ENCODE results near the gene KCNT2.

DNA sequence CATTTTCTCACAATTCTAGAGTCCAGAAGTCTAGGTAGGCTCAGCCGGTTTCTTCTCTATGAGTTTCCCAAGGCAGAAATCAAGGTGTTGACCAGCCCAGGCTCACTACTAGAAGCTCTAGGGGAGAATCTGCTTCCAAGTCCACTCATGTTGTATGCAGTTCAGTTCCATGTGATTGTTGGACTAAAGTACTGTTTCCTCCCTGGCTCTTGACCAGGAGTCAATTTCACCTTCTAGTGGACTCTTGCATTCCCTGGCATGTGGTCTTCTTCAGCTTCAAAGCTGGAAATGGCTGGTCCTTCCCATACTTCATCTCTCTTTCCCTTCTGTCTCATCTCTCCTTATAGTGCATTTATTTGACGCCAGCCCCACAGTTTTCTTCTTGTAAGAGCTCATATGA is 153.4 kb downstream of the KCNT2 start:
- no peak for TF ChIP-seq POLR2AphosphoS5 (IDR thresholded peaks at IDR 0.05)
- TF ChIP-seq, protein P1, sequence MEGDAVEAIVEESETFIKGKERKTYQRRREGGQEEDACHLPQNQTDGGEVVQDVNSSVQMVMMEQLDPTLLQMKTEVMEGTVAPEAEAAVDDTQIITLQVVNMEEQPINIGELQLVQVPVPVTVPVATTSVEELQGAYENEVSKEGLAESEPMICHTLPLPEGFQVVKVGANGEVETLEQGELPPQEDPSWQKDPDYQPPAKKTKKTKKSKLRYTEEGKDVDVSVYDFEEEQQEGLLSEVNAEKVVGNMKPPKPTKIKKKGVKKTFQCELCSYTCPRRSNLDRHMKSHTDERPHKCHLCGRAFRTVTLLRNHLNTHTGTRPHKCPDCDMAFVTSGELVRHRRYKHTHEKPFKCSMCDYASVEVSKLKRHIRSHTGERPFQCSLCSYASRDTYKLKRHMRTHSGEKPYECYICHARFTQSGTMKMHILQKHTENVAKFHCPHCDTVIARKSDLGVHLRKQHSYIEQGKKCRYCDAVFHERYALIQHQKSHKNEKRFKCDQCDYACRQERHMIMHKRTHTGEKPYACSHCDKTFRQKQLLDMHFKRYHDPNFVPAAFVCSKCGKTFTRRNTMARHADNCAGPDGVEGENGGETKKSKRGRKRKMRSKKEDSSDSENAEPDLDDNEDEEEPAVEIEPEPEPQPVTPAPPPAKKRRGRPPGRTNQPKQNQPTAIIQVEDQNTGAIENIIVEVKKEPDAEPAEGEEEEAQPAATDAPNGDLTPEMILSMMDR (IDR thresholded peaks at IDR 0.05) = no peak

Measured in sigmoid colon (tissue), 4 donors.